ENCODE results near the gene OR2A14. TPM values are rescaled to one million over a fixed set of nuclear protein-coding genes. Genes with fewer than 3 reads are reported as not detected.
"Not testable (repeated sequence)": the region's sequence is repeated elsewhere in the genome, so short reads cannot be mapped to it uniquely, and the experiment has no call there.

Gene OR2A14
- total RNA-seq, 4 donors from 2014 or later = not detected

DNA sequence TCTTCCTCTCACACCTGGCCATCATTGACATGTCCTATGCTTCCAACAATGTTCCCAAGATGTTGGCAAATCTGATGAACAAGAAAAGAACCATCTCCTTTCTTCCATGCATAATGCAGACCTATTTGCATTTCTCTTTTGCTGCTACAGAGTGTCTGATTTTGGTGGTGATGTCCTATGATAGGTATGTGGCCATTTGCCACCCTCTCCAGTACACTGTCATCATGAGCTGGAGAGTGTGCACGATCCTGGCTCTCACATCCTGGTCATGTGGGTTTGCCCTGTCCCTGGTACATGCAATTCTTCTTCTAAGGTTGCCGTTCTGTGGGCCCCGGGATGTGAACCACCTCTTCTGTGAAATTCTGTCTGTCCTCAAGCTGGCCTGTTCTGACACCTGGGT lies 19.2 kb downstream of the OR2A14 start:
- 81 to 86% methylated on average over 3 of the region's 3 CpGs for WGBS, 2 donors
- Histone ChIP-seq H3K36me3 (no peaks in the 10 kb centered on the region), H3K27ac (no peak overlapping the region), H3K27me3 (no peaks in the 10 kb centered on the region), H3K9me3 (peaks cover 0 to 5% (median 0%) of the 10 kb centered on the region in 4 donors), H3K4me3 (no peak overlapping the region), H3K4me1 (no peaks in the 10 kb centered on the region)
- TF ChIP-seq CTCF (IDR thresholded peaks at IDR 0.05) (no peak), POLR2A (IDR thresholded peaks at IDR 0.05) (no peak), EP300 (IDR thresholded peaks at IDR 0.05) (no peak)
- DNase-seq (ENCODE audit: low spot score in 2 of 2) = no peak

DNA sequence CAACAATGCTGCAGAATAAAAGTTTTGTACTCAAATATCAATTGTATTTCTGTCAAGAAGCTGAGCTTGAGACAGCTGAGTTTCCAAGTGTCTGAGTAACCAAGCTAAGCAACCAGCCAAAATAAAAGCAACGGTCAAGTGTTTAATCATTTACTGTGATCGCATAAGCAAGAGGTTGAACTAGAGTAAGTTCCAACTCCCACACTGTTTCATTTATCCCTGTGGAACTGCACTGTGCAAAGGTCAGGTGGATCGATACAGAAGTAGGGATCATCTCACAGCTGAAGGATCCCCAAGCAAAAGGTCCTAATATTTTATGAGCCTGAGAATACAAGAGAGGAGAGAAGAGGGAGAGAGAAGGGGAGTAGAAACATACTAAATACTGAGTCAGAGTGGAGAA lies 21.4 kb downstream of the OR2A14 start:
- WGBS, 2 donors = 86 to 87% methylated on average over 3 of the region's 3 CpGs
- H3K27ac ChIP-seq = no peak overlapping the region
- no peak for DNase-seq (ENCODE audit: low spot score in 2 of 2)
- H3K4me1 ChIP-seq = no peaks in the 10 kb centered on the region
- TF ChIP-seq CTCF (IDR thresholded peaks at IDR 0.05) (no peak), EP300 (IDR thresholded peaks at IDR 0.05) (no peak), POLR2A (IDR thresholded peaks at IDR 0.05) (no peak)
- H3K9me3 ChIP-seq = peaks cover 0 to 25% (median 8%) of the 10 kb centered on the region in 4 donors
- no peaks in the 10 kb centered on the region for H3K36me3 ChIP-seq
- H3K4me3 ChIP-seq = no peak overlapping the region
- H3K27me3 ChIP-seq = no peaks in the 10 kb centered on the region

DNA sequence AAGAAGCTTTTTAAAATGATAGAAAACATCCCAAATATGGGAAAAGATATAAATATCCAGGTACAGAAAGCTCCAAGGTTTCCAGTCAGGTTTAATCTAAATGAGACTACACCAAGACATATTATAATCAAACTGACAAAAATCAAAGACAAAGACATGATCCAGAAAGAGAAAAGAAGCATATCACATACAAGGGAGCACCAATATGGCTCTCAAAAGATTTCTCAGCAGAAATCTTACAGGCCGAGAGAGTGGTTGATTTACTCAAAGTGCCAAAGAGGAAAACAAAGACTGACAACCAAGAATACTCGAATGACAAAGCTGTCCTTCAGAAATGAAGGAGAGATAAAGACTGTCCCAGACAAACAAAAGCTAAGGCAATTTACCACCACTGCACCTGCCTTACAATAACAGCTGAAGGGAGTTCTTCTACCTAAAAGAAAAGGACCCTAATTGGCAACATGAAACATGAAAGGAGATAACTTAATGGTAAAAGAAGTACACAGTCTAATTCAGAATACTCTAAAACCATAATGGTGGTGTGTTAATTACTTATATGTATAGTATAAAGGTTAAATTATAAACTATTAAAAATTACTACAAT lies 25.4 kb downstream of the OR2A14 start:
- 77 to 83% methylated on average over 2 of the region's 2 CpGs for WGBS, 2 donors
- H3K27ac ChIP-seq = no peak overlapping the region
- no peaks in the 10 kb centered on the region for H3K36me3 ChIP-seq
- H3K9me3 ChIP-seq = peaks cover 0 to 43% (median 12%) of the 10 kb centered on the region in 4 donors
- H3K27me3 ChIP-seq = no peaks in the 10 kb centered on the region
- H3K4me3 ChIP-seq = no peak overlapping the region
- TF ChIP-seq EP300 (IDR thresholded peaks at IDR 0.05) (no peak), POLR2A (IDR thresholded peaks at IDR 0.05) (no peak)
- no peaks in the 10 kb centered on the region for H3K4me1 ChIP-seq
- no peak for DNase-seq (ENCODE audit: low spot score in 2 of 2)

DNA sequence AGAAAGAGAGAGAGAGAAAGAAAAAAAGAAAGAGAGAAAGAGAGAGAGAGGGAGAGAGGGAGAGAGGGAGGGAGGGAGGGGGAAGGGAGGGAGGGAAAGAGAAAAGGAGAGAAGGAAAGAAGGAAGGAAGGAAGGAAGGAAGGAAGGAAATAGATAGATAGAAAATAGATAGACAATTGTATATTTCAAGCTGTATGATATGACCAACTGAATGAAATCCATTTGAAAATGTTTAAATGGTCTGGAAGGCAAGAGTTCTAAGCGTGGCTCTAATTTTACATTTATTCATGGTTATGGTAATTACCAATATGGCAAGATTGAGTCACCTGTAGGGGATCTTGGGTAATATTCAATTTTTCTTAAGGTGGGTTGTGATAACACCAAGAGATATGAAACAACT lies 35.9 kb downstream of the OR2A14 start:
- no peaks in the 10 kb centered on the region for H3K36me3 ChIP-seq
- WGBS, 2 donors = 85 to 97% methylated on average over 1 of the region's 1 CpG
- H3K4me1 ChIP-seq = no peaks in the 10 kb centered on the region
- H3K27ac ChIP-seq = no peak overlapping the region
- TF ChIP-seq POLR2A (IDR thresholded peaks at IDR 0.05) (no peak), CTCF (IDR thresholded peaks at IDR 0.05) (no peak), EP300 (IDR thresholded peaks at IDR 0.05) (no peak)
- no peak for DNase-seq (ENCODE audit: low spot score in 2 of 2)
- H3K27me3 ChIP-seq = no peaks in the 10 kb centered on the region
- H3K9me3 ChIP-seq = no peaks in the 10 kb centered on the region
- no peak overlapping the region for H3K4me3 ChIP-seq

DNA sequence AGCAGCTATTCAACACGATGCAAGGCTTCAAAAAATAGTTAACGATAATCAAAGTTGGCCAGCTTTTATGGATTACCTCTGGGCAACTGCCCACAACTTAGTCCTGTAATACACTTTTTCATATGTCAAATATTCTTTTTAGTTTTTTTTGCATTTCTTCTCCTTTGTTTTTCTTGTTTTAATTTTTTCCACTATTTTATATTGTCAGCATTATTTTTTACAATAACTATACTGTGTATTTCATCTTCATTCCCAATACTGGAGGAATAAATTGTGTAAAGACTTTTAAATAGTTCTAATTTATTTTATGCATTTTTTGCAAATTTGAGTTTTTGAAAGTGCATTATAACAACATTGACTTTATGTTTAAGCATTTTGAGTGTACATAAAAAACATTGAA lies 41.8 kb downstream of the OR2A14 start:
- no peaks in the 10 kb centered on the region for H3K4me1 ChIP-seq
- no peaks in the 10 kb centered on the region for H3K27me3 ChIP-seq
- no peak overlapping the region for H3K4me3 ChIP-seq
- no peak for DNase-seq (ENCODE audit: low spot score in 2 of 2)
- 44 to 52% methylated on average over 2 of the region's 2 CpGs for WGBS, 2 donors
- H3K27ac ChIP-seq = no peak overlapping the region
- no peaks in the 10 kb centered on the region for H3K36me3 ChIP-seq
- H3K9me3 ChIP-seq = no peaks in the 10 kb centered on the region
- no peak for TF ChIP-seq EP300 (IDR thresholded peaks at IDR 0.05)
- TF ChIP-seq CTCF (IDR thresholded peaks at IDR 0.05) = no peak
- no peak for TF ChIP-seq POLR2A (IDR thresholded peaks at IDR 0.05)

DNA sequence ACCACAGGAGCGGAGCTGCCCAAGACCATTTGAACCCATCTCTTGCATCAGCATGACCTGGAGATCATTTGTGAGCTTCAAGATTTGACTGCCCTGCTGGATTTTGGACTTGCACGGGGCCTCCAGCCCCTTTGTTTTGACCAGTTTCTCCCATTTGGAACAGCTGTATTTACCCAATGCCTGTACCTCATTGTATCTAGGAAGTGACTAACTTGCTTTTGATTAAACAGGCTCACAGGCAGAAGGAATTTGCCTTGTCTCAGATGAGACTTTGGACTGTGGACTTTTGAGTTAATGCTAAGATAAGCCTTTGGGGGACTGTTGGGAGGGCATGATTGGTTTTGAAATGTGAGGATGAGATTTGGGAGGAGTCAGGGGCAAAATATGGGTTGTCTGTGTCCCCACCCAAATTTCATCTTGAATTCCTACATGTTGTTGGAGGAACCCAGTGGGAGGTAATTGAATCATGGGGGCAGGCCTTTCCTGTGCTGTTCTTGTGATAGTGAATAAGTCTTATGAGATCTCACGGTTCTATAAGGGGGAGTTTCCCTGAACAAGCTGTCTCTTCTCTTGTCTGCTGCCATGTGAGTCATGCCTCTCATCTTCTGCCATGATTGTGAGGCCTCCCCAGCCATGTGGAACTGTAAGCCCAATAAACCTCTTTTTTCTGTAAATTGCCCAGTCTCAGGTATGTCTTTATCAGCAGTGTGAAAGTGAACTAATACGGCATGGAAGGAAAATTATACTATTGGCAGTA lies 48.8 kb downstream of the OR2A14 start:
- not testable (repeated sequence) for H3K27ac ChIP-seq; H3K9me3 ChIP-seq; H3K4me1 ChIP-seq; DNase-seq (ENCODE audit: low spot score in 2 of 2); H3K36me3 ChIP-seq; H3K27me3 ChIP-seq; H3K4me3 ChIP-seq
- WGBS, 2 donors = 84 to 88% methylated on average over 3 to 4 of the region's 4 CpGs

Data from tibial nerve (tissue), 4 donors.